DMS114 treated with DMSO at 0.1 percent for 48 hours (cell line): ENCODE results near the gene AGPAT3.

Experiments
- DNase-seq: peaks from one replicate; lab custom pipeline; 2025; ENCODE audit not compliant: unreplicated experiment; lab: John Stamatoyannopoulos, UW

AGPAT3 gene

DNA sequence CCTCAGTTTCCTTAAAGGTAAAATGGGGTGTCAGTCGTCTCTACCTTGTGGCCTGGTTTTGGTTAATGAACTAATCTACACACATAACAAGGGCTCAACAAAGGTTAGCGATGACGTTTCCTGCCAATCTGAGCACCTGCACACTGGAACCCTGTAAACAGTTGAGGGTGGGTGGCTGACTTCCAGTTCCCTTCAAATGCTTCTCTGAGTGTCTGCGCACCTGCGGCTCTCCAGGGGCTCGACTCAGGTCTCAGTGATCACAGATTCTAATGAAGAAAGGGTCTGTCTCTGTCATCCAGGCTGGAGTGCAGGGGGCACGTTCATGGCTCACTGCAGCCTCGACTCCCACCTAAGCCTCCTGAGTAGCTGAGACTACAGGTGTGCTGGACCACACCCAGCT is 3.3 kb upstream of the AGPAT3 start:
- DNase-seq = no peak

DNA sequence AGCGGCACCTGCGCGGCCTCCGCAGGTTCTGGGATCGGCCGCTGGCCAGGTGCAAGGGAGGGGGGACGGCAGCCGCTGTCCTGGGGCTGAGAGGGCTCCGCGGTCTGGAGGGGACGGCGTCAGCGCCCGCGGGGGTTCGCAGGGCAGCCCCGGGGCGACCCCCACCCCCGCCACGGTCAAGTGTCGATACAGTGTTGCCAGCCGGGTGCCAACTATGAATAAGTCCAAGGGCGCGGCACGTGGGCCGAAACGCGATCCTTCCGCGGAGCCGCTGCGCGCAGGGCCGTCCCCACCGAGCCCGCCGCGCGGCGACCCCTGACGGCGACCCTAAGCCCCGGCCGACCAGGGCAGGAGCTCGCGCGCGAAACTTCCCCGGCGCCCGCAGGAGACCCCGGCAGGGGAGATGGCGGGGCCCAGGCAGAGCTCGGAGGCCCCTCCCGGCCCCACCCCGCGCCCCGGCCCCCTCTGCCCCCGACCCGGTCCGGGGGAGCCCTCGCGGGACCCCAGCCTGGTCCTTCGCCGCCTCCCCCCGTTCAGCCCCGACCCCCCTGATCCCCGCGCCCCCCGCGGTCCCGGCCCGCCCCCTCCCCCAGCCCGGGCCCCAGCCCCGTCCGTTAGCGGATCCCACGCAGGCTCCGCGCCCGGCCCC is 586 bp upstream of the AGPAT3 start:
- no peak for DNase-seq

DNA sequence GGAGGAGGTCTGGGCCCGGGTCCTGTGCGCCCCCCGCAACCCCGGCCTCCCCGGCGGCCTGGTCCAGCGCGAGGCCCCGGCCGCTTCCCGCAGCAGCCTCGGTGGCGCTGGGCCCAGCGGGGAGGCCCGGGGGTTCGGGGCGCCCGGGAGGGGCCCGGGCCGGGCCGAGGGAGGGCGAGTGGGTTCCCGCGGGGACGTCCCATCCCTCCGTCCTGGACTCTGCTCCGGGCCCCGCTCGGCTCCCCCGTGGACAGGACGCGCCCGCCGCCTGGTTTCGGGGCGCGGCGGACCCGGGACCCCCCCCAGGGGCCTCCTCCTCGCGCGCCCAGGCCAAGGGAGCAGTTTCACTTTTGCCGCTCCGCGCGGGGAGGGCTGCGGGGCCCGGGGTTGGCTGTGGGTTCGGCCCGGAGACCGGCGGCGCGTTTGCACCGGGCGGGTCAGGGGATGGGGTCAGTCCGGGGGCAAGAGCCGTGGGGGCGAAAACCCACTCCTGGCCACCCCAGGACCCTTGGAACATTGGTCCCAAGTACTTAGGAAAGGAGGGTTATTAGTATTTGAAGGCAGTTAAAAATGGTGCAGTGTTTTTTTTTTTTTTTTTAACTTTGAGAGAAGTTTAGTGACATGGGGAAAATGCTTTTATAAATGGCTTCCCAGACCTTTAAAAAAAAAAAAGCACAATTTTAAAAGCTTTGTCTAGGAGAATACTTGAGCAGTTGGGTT is 677 bp downstream of the AGPAT3 start:
- no peak for DNase-seq

DNA sequence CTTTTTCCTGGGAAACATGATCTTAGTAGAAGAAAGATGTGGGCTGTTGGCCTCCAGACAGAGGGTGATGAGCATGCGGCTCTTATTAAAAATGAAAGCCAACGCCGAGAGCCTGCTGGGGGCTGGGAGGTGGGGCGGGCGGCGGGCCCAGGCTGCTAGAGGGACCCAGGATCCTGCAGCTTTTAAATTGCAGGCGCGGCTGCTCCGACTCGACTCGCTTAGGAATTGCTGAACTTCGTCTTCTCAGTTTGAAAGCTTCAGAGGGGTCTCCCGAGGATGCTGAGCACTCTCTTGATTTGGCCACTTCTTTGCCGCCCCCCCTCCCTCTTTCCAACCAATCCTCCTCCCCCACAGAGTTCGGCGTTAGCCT is 1.2 kb downstream of the AGPAT3 start:
- no peak for DNase-seq

DNA sequence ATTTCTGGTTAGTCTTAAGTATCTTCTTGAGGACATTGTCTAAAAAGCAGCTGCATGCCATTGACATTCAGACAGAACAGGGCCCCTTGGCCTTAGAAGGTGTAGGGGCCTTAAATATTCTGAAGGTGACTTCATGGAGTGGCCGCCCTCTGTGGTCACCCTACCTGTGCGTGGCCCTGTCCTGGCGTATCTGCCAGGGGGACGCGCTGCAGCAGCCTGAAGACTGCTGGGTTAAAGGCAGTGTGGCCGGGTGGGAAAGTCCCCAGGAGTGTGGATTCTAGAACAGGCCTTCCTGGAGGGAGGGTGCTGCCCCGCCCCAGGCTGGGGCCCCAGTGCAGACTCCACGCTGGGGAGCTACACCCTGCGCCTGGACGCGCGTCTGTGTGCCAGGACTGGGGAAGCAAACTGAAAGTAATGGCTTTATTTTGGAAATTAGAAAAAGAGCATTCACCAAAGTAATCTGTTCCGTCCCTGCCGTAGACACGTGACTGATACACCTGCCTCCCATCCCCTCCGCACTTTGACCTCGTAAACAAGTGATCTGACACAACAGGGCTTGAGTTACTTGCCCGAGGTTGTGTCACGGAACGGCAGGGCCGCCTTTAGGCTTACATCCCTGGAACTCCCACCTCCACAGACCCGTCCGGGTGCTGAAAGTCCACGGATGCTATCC is 1.8 kb downstream of the AGPAT3 start:
- DNase-seq = no peak

DNA sequence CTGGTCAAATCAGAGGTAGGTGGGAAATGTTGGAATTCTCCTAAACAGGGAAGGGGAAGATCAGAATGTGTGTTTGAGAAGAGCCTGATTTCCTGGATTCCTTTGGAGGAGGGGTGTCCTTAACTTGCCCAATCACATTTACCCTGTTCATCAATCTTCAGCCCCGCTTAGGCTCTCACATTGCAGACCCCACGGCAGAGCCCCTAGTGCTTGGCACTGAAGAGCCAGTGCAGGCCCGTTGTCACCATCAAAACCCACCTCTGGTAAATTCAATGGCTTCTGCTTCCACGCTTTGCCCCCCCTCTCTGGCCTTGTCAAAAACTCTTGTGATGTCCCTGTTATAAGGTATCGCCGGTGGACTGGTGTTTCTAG is 2.3 kb downstream of the AGPAT3 start:
- DNase-seq = no peak

- no peak for DNase-seq
Measured at GRCh38 chr21:43867948-43868347, 2.9 kb downstream of the AGPAT3 start.

GRCh38 chr21:43868461-43868860 is 3.4 kb downstream of the AGPAT3 start:
- no peak for DNase-seq

- DNase-seq = no peak
Measured at GRCh38 chr21:43869486-43870325, 4.7 kb downstream of the AGPAT3 start.

GRCh38 chr21:43871487-43871886 is 6.5 kb downstream of the AGPAT3 start:
- no peak for DNase-seq

DNA sequence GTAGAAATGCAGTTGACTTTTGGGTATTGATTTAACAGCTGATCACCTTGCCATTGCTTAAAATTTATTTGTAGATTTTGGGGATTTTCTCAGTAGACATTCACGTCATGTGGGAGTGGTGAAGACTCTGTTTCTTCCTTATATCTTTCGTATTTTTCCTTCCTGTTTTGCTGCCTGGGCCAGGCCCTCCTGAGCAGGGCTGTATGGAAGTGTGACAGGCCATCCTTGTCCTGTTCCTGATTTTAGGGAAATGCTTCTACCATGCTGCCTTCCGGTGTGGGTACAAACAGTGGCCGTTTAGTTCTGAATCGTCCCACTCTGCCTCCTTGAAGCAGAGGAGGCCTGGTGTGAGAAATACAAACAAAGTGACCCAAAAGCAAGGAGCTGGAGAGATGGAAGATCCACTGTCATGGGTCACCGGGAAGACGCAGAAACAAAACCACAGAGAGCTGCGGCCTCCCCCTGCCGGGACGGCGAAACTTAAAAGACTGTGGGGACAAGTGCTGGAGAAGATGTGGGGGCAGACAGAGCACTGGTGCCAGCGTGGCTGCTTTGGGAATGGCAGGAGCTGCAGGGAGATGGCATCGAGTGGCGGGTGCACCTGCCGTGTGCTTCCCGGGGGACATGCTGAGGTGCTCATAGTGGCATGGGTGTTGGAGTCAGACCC is 7.6 kb downstream of the AGPAT3 start:
- no peak for DNase-seq

GRCh38 chr21:43873673-43874072 is 8.7 kb downstream of the AGPAT3 start:
- DNase-seq = no peak

GRCh38 chr21:43874085-43874805 is 9.2 kb downstream of the AGPAT3 start:
- no peak for DNase-seq

- DNase-seq = no peak
Measured at GRCh38 chr21:43876605-43877004, 11.6 kb downstream of the AGPAT3 start.

DNA sequence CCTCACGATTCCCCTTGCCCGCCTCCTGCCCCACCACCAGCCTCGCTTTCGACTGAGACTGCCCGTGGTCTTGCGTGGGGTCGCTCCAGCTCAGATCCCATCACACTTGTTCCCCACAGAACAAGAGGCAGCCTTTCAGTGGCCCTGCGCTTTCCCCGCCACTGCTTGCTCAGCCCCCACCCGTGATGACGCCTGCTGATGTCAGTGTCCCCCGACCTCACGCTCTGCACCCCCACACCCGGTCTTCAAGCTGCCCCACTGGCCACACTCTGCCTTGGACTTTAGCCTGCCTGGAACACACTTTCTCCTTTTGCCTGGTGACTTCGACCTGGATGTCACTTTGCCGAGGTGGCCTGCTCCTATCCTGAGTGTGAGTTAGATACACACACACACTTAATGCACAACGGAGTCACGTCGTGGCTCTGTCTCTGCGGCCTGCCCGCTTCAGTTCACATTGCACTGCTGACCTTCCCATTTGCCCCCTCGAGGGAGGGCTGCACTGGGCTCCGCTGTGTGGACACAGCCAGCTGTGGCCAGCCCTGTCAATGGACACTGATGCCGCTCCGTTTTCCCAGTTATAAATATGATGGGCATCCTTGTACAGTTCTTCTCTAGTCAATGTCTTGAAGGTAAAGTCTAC is 13.0 kb downstream of the AGPAT3 start:
- no peak for DNase-seq

DNA sequence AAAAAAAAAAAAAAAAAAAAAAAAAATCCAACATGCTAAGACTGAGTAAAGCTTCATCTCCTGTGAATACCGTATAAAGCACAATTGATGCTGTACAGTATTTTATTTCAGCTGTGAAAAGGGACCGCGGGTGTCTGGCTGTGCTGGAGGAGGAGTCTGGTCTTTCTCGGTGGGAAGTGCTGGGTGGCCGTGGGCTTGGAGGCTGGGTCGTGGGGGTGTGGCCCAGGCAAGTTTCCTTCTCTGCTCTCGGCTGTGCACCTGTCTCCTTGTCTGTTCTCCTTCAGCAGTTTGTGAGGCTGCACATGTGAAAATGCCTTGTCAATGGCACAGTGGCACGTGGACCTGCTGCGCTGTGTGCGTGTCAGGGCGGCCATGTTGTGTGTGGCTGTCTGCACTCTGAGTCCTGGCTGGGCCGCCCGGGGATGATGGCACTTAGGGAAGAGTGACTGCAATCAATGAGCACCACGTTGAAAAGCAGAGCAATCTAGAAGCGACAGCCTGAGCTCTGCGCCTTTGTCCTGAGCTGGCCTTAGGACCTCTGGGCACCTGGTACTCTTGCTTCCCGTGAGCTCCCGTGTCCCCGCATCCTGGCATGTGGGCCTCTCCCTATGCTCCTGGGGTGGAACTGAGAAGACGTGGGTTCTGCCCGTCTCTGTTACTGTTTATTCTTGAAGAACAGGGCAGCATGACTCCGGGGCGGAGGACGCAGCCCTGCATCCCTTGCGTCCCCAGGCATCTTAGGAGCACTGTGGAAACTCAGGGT is 14.5 kb downstream of the AGPAT3 start:
- DNase-seq = no peak

- DNase-seq = no peak
Measured at GRCh38 chr21:43880111-43880985, 15.3 kb downstream of the AGPAT3 start.

DNA sequence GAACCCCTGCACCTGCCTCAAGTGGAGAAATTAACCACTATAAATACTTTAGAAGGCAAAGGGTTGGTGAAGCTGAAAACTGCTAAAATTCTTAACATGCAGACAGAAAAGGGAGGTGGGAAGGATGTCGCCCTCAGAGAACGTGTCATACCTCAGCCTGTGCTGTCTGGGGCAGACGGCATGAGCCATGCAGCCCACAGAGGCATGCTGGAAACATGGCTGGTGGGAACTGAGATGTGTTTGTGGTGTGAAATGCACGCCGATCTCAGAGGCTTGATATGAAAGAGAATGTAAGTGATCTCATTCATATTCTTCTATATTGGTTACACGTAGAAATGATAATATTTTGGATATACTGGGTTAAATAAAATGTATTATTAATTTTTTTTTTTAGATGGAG is 16.3 kb downstream of the AGPAT3 start:
- DNase-seq = no peak
